NK-92 (cell line): ENCODE measurements around the gene RNF5.
"Not testable (repeated sequence)": the region's sequence is repeated elsewhere in the genome, so short reads cannot be mapped to it uniquely, and the experiment has no call there.

Experiments
- DNase-seq: peaks from one replicate; lab custom pipeline; 2025; ENCODE audit not compliant: unreplicated experiment; lab: John Stamatoyannopoulos, UW

Gene RNF5

GRCh38 chr6:32204268-32204715, 26.1 kb downstream of the RNF5 start:
- DNase-seq, result no peak

- DNase-seq, result no peak
These were observed 30.8 kb downstream of the RNF5 start for GRCh38 chr6:32208996-32209395.

GRCh38 chr6:32210191-32210601, 32.0 kb downstream of the RNF5 start:
- DNase-seq, result no peak

GRCh38 chr6:32211432-32211831, 33.2 kb downstream of the RNF5 start:
- DNase-seq, result not testable (repeated sequence)

- DNase-seq, result no peak
These were observed 34.0 kb downstream of the RNF5 start for GRCh38 chr6:32212076-32212760.

- DNase-seq, result no peak
These were observed 35.4 kb downstream of the RNF5 start for GRCh38 chr6:32213649-32214048.

- no peak for DNase-seq
These were observed 35.9 kb downstream of the RNF5 start for GRCh38 chr6:32214126-32214525.

GRCh38 chr6:32215617-32216016, 37.4 kb downstream of the RNF5 start:
- DNase-seq, result no peak

GRCh38 chr6:32216285-32216684, 38.1 kb downstream of the RNF5 start:
- no peak for DNase-seq

GRCh38 chr6:32216998-32217397, 38.8 kb downstream of the RNF5 start:
- DNase-seq, result no peak

- no peak for DNase-seq
These were observed 40.0 kb downstream of the RNF5 start for GRCh38 chr6:32218167-32218566.

- DNase-seq, result no peak
These were observed 41.8 kb downstream of the RNF5 start for GRCh38 chr6:32220021-32220420.

- no peak for DNase-seq
These were observed 44.4 kb downstream of the RNF5 start for GRCh38 chr6:32222333-32223230.

- no peak for DNase-seq
These were observed 45.3 kb downstream of the RNF5 start, which contains the start of gene NOTCH4 for GRCh38 chr6:32223258-32224235. NOTCH4 (minus strand) TSS chr6:32224067; CDS start chr6:32223928, 139 bp downstream.

- DNase-seq, result no peak
These were observed 46.5 kb downstream of the RNF5 start for GRCh38 chr6:32224696-32225095.

GRCh38 chr6:32226434-32226833, 48.2 kb downstream of the RNF5 start:
- no peak for DNase-seq
